Ureter (tissue), 1 donor: ENCODE measurements around the gene MECR. TPM values are rescaled to one million over a fixed set of nuclear protein-coding genes. Genes with fewer than 3 reads are reported as not detected.

Source experiments
- DNase-seq: peaks from one replicate; pipeline ENCODE4 v3.0.0-alpha.2; 2020; ENCODE audit warnings: low spot score
- total RNA-seq: library from RNA; stranded (reverse); gene quantifications from one replicate; pipeline ENCODE4 v1.2.4, GENCODE V29; 2023
- donor health status: DM: yes; HTN: yes; CAD: no.

MECR gene
- 49.0 TPM for total RNA-seq

GRCh38 chr1:29230553-29231378 is at the start of gene MECR:
MECR (minus strand) TSS chr1:29230934; CDS start chr1:29230906, 28 bp downstream.
- peak; percentile 96 for DNase-seq

- no peak for DNase-seq
Measured at GRCh38 chr1:29279951-29280391, 49.2 kb upstream of the MECR start.

GRCh38 chr1:29279406-29279805 is 48.7 kb upstream of the MECR start:
- no peak for DNase-seq

GRCh38 chr1:29278124-29278523 is 47.4 kb upstream of the MECR start:
- no peak for DNase-seq

GRCh38 chr1:29275435-29275834 is 44.7 kb upstream of the MECR start:
- no peak for DNase-seq

- DNase-seq, result no peak
Measured at GRCh38 chr1:29272147-29272907, 41.6 kb upstream of the MECR start.

- peak; percentile 76 for DNase-seq
Measured at GRCh38 chr1:29271724-29272123, 41.0 kb upstream of the MECR start.

- DNase-seq, result no peak
Measured at GRCh38 chr1:29270929-29271521, 40.3 kb upstream of the MECR start.

- DNase-seq, result no peak
Measured at GRCh38 chr1:29269382-29269781, 38.6 kb upstream of the MECR start.

- no peak for DNase-seq
Measured at GRCh38 chr1:29267321-29268070, 36.8 kb upstream of the MECR start.

- no peak for DNase-seq
Measured at GRCh38 chr1:29266912-29267311, 36.2 kb upstream of the MECR start.

- DNase-seq, result no peak
Measured at GRCh38 chr1:29264773-29265389, 34.1 kb upstream of the MECR start.

- no peak for DNase-seq
Measured at GRCh38 chr1:29260531-29260930, 29.8 kb upstream of the MECR start.

- DNase-seq, result no peak
Measured at GRCh38 chr1:29259802-29260441, 29.2 kb upstream of the MECR start.

GRCh38 chr1:29258976-29259801 is 28.5 kb upstream of the MECR start:
- no peak for DNase-seq

- DNase-seq, result no peak
Measured at GRCh38 chr1:29258189-29258975, 27.6 kb upstream of the MECR start.

- DNase-seq, result no peak
Measured at GRCh38 chr1:29256979-29257804, 26.5 kb upstream of the MECR start.

- DNase-seq, result no peak
Measured at GRCh38 chr1:29256394-29256793, 25.7 kb upstream of the MECR start.
